Hematopoietic multipotent progenitor cell treated with erythropoietin and hydrocortisone succinate and interleukin-3 and kit ligand, for 4 days (in vitro differentiated cells): Measurements from ENCODE around the gene ADAT3.

Source experiments
- DNase-seq: peaks from one replicate; pipeline ENCODE4 v3.0.0-alpha.2; 2015

The ADAT3 gene

DNA sequence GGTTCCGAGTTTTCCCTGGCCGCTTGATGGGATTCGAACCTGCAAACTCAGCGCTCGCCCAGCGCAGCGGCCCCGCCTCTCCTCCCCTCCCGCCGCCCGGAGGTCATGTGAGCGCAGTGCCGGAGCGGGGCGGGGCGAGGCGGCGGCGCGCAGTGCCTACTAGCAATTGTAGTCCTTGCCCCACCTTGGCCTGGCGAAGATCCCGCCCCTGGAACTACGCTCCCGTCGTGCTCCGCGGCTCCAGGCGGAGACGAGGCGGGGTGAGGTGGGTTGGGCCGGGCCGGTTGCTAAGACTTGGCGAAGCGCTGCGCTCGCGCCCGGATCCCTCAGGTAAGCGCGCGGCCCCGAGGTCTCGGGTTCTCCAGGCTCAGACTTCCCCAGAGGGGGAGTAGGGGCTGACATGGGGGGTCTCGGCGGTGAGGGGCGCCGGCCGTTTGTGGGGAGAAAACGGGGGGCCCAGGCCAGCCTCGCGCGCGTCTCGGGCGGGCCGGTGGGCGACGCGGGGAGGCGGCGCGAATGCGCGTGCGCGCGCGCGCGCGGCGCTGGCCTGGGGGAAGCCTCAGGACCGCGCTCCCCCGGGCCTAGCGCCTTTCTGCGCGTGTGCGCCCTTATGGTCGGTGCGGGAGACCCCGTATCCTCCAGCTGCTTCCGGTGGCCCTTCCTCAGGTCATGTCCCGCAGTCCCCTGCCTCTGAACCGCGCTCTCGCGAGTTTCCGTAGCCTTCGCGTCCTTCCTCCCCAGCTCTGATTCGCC lies at the start of gene ADAT3, which contains the start of gene SCAMP4:
ADAT3 (plus strand) TSS at position 290 of the 753 bp plus-strand sequence. CDS start 6,649 bp downstream, outside the sequence.
SCAMP4 (plus strand) TSS at position 290 of the 753 bp plus-strand sequence. CDS start 9,621 bp downstream, outside the sequence.
- DNase-seq, result peak; percentile 100

DNA sequence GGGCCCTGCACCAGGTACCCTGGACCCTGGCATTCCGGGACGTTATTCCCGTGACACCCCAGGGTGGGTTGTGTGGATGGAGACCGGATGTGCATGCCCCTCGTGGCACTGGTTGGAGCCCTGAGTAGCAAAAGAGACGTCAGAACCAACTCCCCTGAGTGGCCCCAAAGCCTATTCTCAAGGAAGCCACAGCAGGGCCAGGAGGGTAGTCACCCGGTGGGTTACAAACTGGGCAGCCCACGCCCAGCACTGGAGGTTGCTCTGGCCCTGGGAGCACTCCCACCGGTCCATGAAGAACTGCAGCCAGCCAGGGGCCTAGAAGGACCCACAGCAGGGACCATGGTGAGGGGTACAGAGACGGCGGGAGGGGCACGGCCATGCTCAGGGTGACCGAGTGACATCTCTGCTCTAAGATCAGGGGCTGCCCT lies 49.4 kb upstream of the ADAT3 start:
- peak; percentile 74 for DNase-seq

DNA sequence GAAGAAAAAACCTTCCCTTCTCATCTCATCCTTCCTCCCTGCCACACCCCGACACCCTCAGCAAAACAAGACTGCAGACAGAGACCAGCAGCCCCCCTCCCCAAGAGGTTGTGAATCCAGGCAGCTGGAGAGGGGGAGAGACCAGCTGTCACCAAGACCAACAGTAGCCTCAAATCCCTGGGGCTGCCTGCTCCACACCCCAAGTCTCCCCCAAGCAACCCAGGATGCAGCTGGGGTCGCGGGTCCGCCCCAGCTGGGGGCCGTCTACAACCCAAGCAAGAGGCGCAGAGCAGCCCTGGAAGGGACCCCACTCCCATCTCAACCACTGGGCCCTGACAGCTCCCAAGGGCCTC lies 48.9 kb upstream of the ADAT3 start:
- no peak for DNase-seq

DNA sequence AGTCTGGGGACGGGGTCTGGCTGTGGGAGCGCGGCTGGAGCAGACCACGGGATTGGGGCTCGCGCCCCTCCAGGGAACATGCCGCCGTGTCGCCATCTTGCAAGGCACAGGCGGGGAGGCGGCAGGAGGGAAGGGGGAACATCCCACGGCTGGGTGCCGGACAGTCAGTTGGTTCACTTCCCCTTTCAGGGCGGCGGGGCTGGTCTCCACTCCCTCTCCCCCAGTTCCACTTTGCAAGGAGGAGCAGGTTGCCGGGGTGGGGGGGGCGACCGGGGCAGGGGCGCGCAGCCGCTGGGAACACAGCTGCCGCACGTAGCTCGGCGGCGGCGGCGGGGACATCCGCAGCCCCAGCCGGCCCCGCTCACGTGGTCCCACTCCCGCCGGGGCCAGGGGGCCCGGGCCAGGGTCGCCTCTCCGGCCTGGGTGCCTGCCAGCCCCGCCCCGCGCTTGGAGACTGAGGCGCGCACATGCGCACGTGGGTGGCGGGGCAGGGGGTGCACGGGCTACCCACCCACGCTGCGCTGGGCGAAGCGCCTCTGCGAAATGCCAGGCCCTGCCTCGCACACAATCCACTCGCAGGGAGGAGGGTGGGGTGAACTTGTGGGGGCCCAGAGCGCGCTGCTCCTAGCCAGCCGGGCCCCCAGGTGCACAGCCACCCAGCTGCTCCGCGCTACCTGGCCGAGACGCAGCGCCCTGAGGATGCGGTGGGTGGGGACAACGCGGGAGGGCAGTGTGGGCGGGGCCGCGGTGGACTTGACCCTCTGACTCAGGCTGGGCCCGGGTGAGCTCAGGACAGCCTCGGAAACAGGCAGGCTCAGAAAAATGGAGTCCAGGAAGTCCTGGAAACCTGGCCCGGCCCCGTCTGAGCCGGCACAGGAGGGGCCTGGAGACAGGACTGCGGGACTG lies 48.2 kb upstream of the ADAT3 start:
- peak; percentile 94 for DNase-seq

DNA sequence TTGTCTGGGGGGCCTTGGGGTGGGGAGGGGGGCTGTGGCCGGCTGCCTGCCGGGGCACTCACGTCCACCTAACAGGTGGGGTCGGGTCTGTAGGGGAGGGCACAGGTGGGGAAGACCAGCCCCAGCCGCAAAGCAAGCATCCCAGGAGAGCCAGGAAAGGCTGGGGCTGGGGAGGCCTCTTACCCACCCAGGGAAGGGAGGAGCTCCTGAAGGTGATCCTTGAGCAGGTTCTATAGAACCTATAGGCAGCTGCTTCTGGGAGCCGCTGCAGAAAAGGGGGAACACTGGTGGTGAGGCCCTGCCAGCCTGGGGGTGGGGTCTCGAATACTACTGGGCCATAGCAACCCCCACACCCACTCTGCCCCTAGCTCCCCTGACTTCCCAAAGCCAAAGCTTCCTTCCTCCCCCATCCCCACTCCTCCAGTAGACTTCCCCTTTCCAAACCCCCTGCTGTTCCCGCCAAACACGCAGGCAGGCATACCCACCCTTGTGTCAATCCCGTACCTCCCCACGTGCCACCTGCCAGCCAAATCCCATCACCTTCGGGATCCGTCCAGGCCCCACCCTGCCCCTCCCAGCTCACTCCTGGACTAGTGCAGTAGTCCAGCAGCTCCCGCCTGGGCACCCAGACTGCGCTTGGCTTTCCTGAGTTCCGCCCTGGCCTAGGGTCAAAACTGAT lies 47.4 kb upstream of the ADAT3 start:
- DNase-seq, result peak; percentile 54

DNA sequence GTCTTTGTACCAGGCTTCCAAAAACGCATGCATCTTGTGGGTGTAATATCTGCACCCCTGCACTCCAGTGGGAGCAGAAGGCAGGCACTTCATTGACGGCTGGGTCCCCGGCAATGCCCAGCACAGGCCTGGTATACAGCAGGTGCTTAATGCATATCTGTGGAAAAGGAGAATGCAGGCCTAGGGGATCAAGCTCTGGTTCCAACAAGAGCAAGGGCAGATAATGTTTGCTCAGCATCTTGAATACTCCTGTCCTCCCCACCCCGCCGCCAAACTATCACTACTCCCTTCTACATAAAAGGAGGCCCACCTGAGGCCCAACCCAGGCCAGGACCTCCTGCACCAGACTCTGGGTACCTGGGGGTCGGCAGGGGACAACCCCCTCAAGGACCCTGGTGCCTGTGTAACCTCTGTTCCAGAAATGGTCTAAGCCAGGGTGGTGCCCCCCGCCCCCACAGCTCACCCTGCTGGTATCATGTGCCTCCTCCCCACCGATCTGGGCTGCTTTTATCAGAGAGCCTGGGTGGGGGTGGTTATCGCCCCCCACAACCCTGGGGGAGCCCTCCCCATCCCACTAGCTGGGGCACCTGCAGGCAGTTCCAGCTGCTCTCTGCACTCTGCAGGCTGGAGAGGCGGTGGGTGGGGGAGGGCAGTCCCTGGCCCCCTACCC lies 46.7 kb upstream of the ADAT3 start:
- DNase-seq, result peak; percentile 79

DNA sequence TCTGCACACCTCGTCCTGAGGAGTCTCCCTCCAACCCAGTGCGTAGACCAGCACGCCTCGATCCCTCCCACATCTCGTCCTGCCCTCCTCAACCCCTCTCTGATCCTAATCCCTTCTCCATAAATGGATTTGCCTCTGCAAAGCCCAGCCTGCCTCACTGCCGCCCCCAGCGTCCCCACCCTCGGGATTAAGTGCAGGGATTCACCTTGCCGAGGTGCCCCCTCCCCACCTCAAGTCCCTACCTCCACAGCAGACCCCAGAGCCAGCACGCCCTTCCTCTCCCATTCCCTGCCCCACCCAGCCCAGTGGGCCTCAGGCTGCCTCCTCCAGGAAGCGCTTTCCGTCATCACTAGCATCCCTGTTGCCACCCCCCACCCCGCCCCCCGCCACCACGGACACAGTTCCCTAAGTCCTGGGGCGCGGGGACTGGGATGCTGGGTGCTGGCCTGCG lies 45.8 kb upstream of the ADAT3 start:
- no peak for DNase-seq

DNA sequence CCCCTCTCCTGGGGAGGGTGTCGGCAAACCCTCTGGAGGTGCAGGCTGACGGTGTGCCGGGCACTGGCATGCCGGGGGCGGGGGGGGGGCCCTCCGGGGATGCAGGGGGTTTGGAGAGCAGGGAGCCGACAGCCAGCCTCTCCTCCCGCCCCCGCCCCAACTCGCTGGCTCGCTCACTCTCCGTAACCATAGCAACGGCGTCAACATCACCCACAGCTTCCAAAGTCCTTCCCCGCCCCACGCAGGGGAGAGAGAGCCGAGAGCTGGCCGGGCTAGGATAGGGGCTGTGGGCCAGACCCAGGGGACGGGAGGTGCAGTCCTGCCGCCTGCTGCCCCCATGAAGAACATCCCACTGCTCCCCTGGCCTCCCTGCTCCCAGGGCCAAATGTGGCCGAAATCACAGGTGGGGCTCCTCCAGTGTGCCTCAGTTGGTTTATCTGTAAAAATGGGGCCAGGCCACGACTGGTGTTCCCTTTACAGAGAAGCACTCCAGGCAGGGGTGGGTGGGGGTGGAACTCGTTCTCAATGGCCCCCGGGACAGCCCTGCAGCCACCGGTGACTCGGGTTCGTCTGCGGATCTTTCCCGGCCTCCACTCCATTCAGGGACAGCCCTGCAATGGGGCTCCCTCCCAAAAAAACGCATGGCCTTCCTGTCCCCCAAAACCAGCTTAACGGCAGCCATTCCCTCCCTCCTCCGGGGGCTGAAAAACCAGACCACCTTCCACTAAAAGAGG lies 45.0 kb upstream of the ADAT3 start:
- DNase-seq, result peak; percentile 83

DNA sequence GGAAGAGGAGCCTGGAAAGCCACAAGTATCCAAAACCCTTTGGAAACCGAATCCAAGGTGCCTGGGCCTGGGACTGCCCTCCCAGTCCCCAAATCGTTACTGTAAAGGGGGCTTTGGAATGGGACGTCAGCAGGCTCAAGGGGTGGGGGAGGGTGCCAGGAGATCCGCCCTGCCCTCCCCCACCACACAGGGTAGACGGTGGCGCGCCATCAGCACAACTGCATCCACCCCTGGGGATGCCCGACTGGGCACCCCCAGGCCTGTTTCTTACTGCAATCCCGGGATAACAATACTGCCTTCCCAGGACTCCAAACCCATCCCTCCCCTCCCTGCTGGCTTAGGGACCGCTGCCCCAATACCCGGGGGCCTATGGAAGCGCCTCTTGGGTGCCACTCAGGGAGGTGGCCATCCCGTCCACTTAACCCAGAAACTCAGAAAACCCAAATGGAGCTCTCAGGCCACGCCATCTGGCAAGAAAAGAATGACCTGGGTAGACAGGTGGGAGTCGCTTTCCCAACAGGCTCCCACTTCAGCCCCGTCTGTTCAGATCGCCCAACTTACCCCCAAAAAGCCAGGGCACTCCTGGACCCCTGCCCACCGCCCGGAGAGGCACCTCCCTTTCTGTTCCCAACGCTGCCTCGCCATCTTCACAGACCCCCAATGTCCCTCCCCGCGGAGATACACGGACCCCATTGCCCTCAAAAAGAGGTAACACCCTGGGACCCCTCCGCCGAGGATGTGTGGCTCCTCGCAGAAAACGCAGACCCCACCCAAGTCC lies 44.2 kb upstream of the ADAT3 start:
- DNase-seq, result no peak

DNA sequence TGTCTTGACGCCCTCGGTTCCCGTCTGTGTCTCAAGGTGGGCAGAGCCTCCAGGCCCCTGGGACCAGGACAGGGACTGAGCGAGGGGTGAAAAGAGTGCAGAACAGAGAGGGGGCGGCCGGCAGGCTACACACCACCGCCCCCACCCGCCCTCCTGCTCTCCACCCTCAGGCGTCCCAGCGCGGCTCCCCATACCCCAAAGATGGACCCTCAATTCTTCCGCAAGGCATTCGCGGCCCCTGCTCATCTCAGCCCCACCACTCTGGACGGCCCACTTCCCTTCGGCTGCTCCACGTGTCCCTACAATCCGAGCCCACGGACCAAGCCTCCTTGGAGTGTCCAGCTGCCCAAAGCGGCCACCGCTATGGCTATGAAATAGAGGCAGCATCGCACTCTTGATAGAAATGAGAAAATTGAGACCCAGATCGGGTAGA lies 43.6 kb upstream of the ADAT3 start:
- DNase-seq, result no peak

DNA sequence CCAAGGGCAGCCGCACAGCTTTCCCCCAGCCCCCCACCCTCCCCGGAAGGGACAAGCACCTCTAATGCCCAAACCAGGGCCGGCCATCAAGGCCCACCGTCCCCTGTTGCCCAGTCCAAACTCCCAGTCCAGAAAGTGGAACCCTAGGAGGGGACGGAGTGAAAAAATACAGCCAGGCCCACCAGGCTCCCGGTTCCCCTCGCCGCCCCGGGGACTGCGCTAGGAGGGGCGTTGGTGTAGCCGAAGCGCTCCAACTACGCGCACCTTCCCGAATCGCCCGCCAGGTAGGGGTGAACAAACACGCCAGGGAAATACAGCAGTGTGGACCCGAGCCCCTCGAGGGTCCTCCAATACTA lies 43.2 kb upstream of the ADAT3 start:
- no peak for DNase-seq

DNA sequence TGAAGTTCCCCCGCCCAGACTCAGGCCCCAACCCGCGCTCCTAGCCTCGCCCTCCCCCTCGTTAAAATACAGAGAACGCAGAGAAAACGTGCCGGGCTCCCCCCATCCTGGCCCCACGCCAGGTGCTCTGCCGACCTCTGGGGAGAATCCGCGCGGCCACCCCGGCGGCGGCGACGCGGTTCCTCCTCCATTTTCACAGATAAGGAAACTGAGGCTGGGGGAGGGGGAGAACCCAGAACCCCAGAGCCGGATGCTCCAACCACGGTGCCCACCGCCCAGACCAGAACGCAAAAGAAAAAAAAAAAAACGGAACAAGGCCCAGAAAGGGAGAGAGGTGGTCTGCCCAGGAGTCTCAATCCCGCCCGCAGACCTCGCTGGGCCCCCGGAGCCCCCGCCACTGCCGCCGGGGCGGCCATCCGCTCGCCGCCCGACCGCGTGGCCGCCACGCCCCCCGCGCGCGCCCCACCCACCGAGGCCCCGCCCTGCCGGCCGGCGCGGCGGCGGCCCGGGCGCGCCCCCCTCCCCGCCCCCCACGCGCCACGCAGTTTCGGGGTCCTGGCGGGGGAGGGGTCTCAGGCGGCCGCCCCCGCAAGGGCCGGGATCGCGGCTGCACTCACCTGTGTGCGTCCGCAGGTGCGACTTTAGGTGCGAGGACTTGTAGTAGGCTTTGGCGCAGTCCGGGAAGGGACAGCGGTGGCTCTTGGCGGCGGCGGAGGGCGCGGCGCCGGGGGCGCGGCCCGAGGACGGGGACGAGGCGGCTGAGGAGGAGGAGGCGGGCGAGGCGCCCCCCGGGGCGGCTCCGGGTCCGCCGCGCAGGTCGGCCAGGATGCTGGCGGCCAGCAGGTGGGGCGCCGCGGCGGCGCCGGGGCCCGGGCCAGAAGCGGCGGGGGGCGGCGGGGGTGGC lies 42.5 kb upstream of the ADAT3 start:
- DNase-seq, result peak; percentile 83

DNA sequence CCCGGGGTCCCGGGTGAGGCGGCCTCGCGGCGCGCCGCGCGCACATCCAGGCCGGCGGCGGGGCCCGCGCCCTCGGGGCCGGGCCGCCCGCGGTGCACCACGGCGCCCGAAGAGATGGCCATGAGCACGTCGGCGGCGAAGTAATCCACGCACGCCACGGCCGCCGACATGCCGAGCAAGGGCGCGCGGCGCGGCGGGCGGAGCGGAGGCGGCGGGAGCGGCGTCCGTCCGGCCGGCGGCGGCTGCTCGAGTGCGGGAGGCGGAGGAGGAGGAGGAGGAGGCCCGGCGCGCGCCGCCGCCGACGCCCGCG lies 41.9 kb upstream of the ADAT3 start, which contains the start of gene KLF16:
KLF16 (minus strand) TSS at position 252 of the 310 bp plus-strand sequence; CDS start at position 170, 82 bp downstream.
- no peak for DNase-seq

DNA sequence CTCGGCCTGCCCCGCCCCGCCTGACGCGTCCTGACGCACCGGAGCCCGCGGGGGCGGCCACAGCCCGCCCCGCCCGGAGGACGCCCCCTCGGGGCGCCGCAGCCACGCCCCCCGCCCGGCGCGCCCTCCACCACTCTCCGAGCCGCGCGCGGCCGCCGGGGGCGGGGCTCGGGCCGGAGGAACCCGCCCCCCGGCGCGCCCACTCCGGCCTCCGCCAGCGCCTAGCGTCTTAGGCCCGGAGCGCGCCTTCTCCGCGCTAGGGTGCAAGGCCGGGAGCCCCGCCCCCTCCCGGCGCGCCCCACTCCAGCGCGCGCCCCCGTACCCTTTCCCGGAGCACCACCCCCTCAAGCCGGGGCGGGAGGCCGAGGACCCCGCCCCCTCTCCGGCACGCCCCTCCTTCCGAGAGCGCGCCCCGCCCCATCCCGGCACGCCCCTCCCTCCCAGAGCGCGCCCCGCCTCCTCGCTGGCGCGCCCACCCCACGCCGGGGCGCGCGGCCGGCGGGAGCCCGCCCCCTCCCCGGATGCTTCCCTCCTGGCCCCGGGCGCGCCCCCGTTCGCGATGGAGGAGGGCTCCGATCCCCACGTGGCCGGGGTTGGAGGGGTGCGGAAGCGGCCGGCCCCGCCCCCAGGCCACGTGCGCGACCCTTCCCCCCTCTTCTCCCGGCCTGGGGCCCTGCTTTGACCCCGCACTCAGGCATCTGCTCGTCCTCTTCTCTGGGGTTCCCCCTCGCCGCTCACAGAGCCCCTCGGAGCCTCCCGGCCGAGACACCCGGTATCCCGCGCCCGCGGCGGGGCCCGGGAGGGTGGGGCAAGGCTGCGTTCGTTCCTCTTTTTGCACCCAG lies 41.3 kb upstream of the ADAT3 start:
- peak; percentile 98 for DNase-seq

DNA sequence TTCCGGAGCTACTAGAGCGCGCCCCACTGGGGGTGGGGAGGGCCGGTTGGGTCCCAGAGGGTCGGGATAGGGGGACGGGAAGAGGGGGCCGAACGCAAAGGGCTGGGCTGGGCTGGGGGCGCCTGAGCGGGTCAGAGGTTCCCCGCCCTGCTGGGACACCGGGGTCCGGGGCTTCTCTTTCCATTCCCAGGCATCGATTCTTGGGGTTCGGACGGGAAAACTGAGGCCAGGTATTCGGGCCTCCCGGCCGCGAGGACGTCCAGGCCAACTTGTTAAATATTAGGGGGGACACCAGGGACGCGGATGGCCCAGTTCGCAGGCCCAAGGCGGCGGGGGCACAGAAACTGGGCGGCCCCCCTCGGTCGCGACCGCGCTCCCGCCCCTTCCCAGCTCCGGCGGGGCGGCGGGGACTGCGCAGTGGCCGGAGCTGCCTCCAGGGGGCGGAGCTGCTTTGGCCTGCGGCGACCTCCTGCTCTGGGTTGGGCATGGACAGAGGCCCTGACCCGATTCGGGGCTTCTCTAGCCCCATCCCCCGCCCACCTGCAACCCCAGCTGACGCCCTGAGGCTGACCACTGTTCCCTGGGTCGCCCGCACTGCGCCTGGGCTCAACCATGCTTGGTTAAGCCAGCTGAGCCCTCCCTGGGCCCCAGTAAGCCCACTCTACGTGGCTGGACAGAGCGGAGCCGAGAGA lies 40.6 kb upstream of the ADAT3 start:
- peak; percentile 89 for DNase-seq

DNA sequence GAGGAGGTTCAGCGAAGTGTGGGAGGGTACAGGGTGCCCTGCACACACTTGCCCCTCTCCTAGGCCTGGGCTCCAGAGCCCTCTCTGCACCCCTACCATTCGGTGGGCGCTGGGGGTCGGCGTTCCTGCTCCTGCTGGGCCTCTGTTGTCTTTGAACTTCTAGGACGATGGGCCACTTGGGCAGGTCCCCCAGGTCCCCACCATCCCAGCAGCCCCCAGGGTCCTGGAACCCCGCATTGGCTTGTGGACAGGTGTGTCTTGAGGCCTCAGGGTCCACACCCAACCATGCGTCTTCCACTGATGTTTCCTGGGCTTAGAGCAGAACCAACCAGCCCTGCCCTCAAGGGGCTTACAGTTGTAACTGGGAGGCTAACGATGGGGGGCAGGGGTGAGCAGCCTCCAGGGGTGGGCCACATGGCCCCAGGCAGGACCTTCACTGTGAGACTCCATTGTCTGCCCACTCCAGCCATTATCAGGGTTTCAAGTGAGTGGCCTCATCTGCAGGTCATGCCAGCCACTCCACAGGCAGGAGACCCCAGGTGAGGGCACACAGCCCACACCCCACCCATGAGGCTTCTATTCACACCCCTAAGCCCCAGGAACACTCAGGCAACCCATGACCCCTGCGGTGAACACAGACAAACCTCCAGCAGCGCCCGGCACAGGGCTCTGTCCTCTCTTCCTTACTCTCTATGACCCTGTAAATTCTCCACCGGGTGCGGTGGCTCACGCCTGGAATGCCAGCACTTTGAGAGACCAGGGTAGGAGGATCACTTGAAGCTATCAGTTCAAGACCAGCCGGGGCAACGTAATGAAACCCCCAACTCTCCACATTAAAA lies 39.8 kb upstream of the ADAT3 start:
- DNase-seq, result no peak

DNA sequence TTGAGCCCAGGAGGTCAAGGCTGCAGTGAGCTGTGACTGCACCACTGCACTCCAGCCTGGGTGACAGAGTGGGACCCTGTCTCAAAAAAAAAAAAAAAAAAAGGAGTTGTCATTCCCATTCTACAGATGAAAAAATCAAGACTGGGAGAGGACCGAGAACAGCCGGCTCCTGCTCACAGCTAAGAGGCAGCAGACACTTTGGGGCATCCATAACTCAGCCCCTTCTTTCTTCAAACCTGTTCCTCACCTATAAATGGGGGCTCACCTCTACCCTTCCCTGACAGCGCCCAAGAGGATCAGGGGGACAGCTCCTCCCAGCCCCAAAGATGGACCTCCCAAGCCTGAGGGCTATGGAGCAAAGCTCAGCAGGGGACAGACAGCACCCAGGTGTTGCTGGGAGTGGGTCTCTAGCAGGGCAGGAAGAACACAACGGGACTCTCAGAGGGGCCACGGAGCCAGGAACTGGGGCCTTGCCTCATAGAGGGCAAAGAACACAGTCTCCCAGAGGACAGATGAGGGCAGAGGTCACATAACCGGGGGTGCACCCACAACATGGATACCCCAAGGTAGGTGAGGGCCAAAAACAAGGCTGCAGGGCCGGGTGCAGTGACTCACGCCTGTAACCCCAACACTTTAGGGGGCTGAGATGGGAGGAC lies 38.4 kb upstream of the ADAT3 start:
- no peak for DNase-seq
